ENCODE data around the gene SIMC1. TPM values are rescaled to one million over a fixed set of nuclear protein-coding genes. Genes with fewer than 3 reads are reported as not detected.

SIMC1 gene
- total and polyA plus RNA-seq, 2 experiments from 2014 or later, result 3.5 to 8.6 TPM

DNA sequence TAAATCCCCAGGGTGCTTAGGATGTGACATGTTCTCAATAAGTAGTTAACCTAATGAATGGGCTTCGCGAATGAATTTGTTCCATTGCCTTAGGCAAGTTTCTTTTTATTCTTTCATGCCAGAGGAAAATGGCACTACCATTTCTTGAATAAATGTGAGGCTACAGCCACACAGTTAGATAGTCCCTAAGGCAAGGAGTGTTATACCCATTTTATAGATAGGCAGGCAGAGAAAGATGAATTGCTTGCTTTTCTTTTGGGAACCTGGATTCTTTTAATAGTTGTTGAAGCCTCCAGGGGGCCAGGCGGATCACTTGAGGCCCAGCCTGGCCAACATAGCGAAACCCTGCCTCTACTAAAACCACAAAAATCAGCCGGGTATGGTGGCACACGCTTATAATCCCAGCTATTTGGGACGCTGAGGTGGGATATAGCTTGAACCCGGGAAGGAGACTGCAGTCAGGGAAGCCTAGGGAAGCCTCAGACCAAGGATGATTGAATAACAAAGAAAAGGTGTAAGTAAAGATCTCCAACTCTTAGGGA, 149.2 kb downstream of the SIMC1 start:
- in situ Hi-C loops (cut with MboI), result no loop called here
- H2AFZ ChIP-seq, result 0 out of 2 replicates have a peak overlapping the region, but pooled peaks have one; percentile 99
- peaks cover 18% of the 10 kb centered on the region; the same call in 1 of the 2 replicates for H3K36me3 ChIP-seq (ENCODE audit: low read depth)
- no peaks in the 10 kb centered on the region for H3K27me3 ChIP-seq (replicated peaks; ENCODE audit: insufficient read depth)
- peaks cover 13% of the 10 kb centered on the region for H3F3A ChIP-seq (ENCODE audit: insufficient read depth)
- peak overlapping the region; percentile 96 for H3K9ac ChIP-seq
- peaks cover 20% of the 10 kb centered on the region; the same call in 1 of the 2 replicates for H3K4me1 ChIP-seq (ENCODE audit: insufficient read depth)
- H3K4me3 ChIP-seq, result peak overlapping the region; percentile 100
- H3K27ac ChIP-seq, result 0 out of 2 replicates have a peak overlapping the region, but pooled peaks have one; percentile 93
- no peaks in the 10 kb centered on the region for H3K9me3 ChIP-seq (ENCODE audit: low read depth)
- peaks cover 61% of the 10 kb centered on the region for H3K79me2 ChIP-seq (ENCODE audit: insufficient read depth)
- TF ChIP-seq EZH2 (IDR thresholded peaks at IDR 0.05; ENCODE audit: insufficient read depth, poor library complexity, severe bottlenecking) (no peak), EZH2phosphoT487 (IDR thresholded peaks at IDR 0.05; ENCODE audit: insufficient read depth, low read depth) (no peak)
- H3K4me2 ChIP-seq (ENCODE audit: unreplicated experiment), result peak overlapping the region; percentile 94
- WGBS, 2 experiments (ENCODE audit: low coverage in 1 of 2, low lambda C conversion rate in 2 of 2, missing lambda C conversion rate in 2 of 2), result 34 to 35% methylated on average over 8 of the region's 8 CpGs
- H3K9me2 ChIP-seq (ENCODE audit: insufficient read depth), result no peaks in the 10 kb centered on the region
- no peaks in the 10 kb centered on the region for H4K20me1 ChIP-seq (ENCODE audit: insufficient read depth)
- DNase-seq, result peak; percentile 48

DNA sequence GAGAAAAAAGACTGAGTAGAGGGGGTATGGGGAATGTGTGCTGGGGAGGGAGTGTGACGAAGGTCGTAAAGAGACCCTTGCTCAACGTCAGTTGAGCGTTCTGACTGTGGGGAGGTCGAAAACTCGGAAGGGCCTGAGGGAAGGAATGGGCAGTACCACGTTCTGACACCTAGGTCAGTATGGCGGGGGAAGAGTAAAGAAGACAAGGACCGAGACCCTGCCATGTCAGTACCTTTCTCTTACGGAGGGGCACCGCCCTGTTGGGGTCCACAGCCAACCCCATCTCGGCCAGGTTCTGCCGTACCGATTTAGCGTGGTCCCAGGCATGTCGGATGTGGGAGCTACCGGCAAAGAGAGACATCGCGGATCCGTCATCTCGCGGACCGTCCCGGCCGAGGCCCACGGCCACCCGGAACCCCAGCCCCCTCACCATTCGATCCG, 149.8 kb downstream of the SIMC1 start:
- 1 to 2% methylated on average over 21 to 27 of the region's 29 CpGs for WGBS, 2 experiments (ENCODE audit: low coverage in 1 of 2, low lambda C conversion rate in 2 of 2, missing lambda C conversion rate in 2 of 2)
- H3K4me1 ChIP-seq (ENCODE audit: insufficient read depth), result peaks cover 20% of the 10 kb centered on the region; the same call in 1 of the 2 replicates
- H3K36me3 ChIP-seq (ENCODE audit: low read depth), result peaks cover 18% of the 10 kb centered on the region; the same call in 1 of the 2 replicates
- peak overlapping the region; percentile 96 for H3K9ac ChIP-seq
- peak; percentile 60 for DNase-seq
- H3K4me2 ChIP-seq (ENCODE audit: unreplicated experiment), result peak overlapping the region; percentile 94
- H2AFZ ChIP-seq, result peak overlapping the region; percentile 99
- no peaks in the 10 kb centered on the region for H3K27me3 ChIP-seq (replicated peaks; ENCODE audit: insufficient read depth)
- no peaks in the 10 kb centered on the region for H3K9me2 ChIP-seq (ENCODE audit: insufficient read depth)
- TF ChIP-seq EZH2 (IDR thresholded peaks at IDR 0.05; ENCODE audit: insufficient read depth, poor library complexity, severe bottlenecking) (no peak), EZH2phosphoT487 (IDR thresholded peaks at IDR 0.05; ENCODE audit: insufficient read depth, low read depth) (no peak)
- in situ Hi-C loops (cut with MboI), result no loop called here
- peaks cover 13% of the 10 kb centered on the region for H3F3A ChIP-seq (ENCODE audit: insufficient read depth)
- H4K20me1 ChIP-seq (ENCODE audit: insufficient read depth), result no peaks in the 10 kb centered on the region
- no peaks in the 10 kb centered on the region for H3K9me3 ChIP-seq (ENCODE audit: low read depth)
- H3K79me2 ChIP-seq (ENCODE audit: insufficient read depth), result peaks cover 61% of the 10 kb centered on the region
- H3K4me3 ChIP-seq, result peak overlapping the region; percentile 100
- H3K27ac ChIP-seq, result peak overlapping the region; percentile 93

DNA sequence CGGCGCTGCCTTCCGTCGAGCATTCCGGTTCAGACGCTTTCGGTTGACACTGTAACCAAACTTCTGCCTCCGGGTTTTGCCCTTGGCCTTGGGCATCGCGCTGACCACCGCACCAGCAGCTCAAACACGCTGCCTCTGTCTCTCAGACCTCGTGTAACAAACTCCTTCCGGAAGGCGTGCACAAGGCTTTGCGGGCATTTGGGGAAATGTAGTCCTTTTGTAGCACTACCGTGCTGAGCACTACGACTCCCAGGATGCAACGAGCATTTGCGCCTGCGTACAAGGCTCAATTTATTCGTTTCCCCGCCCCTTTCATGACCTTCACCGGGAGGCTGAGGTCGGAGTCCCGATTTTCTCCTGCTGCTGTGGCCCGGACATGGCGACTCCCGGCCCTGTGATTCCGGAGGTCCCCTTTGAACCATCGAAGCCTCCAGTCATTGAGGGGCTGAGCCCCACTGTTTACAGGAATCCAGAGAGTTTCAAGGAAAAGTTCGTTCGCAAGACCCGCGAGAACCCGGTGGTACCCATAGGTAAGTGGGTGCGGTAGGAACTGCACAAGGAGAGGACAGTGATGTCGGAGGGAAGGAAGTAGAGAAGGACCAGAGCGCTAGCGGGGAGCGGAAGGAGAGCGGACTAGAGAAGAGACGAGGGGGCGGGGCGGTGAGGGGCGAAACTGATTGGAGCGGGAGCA, 150.4 kb downstream of the SIMC1 start, which contains the start of the genes HIGD2A and NOP16:
HIGD2A (plus strand) TSS at position 308 of the 691 bp plus-strand sequence; CDS start at position 377, 69 bp downstream.
NOP16 (minus strand) TSS at position 155 of the 691 bp plus-strand sequence; CDS start at position 96, 59 bp downstream.
- Histone ChIP-seq H3K27me3 (replicated peaks; ENCODE audit: insufficient read depth) (no peaks in the 10 kb centered on the region), H3F3A (ENCODE audit: insufficient read depth) (peaks cover 13% of the 10 kb centered on the region), H3K4me1 (ENCODE audit: insufficient read depth) (peaks cover 20% of the 10 kb centered on the region; the same call in 1 of the 2 replicates), H3K4me2 (ENCODE audit: unreplicated experiment) (peak within 1 kb of the TSS; percentile 95), H2AFZ (peak within 1 kb of the TSS; percentile 99), H3K27ac (peak within 1 kb of the TSS; percentile 93), H4K20me1 (ENCODE audit: insufficient read depth) (no peaks in the 10 kb centered on the region), H3K9me3 (ENCODE audit: low read depth) (no peaks in the 10 kb centered on the region), H3K36me3 (ENCODE audit: low read depth) (peaks cover 18% of the 10 kb centered on the region; the same call in 1 of the 2 replicates), H3K4me3 (peak within 1 kb of the TSS; percentile 100), H3K9me2 (ENCODE audit: insufficient read depth) (no peaks in the 10 kb centered on the region), H3K79me2 (ENCODE audit: insufficient read depth) (peaks cover 61% of the 10 kb centered on the region), H3K9ac (peak within 1 kb of the TSS; percentile 96)
- peak; percentile 100 for DNase-seq
- in situ Hi-C loops (cut with MboI), result no loop called here
- TF ChIP-seq EZH2 (IDR thresholded peaks at IDR 0.05; ENCODE audit: insufficient read depth, poor library complexity, severe bottlenecking), result no peak
- no peak for TF ChIP-seq EZH2phosphoT487 (IDR thresholded peaks at IDR 0.05; ENCODE audit: insufficient read depth, low read depth)
- 1 to 2% methylated on average over 44 to 47 of the region's 47 CpGs for WGBS, 2 experiments (ENCODE audit: low coverage in 1 of 2, low lambda C conversion rate in 2 of 2, missing lambda C conversion rate in 2 of 2)
